GM18505 (cell line): ENCODE measurements around the gene MTUS2.

Experiments used
- ATAC-seq: cut with Tn5 transposase; IDR thresholded peaks from one replicate; pipeline ENCODE4 v1.9.1; 2021; ENCODE audit not compliant: unreplicated experiment
- POLR2A ChIP-seq: IDR thresholded peaks from 4 replicates; pipeline ENCODE4 v1.6.1; 2011; ENCODE audit warnings: borderline replicate concordance; ENCODE audit not compliant: insufficient read depth, insufficient read length; ENCODE audit errors: extremely low read depth

MTUS2 gene

GRCh38 chr13:29131159-29131558 lies 311.0 kb downstream of the MTUS2 start:
- TF ChIP-seq POLR2A, result no peak
- no peak for ATAC-seq

GRCh38 chr13:29131881-29132668 lies 311.9 kb downstream of the MTUS2 start:
- no peak for TF ChIP-seq POLR2A
- ATAC-seq, result no peak

- no peak for ATAC-seq
- TF ChIP-seq POLR2A, result no peak
Measured at GRCh38 chr13:29136341-29136740, 316.2 kb downstream of the MTUS2 start.

- TF ChIP-seq POLR2A, result no peak
- no peak for ATAC-seq
Measured at GRCh38 chr13:29137016-29137415, 316.9 kb downstream of the MTUS2 start.

GRCh38 chr13:29137995-29138394 lies 317.9 kb downstream of the MTUS2 start:
- no peak for TF ChIP-seq POLR2A
- no peak for ATAC-seq

GRCh38 chr13:29140277-29140676 lies 320.1 kb downstream of the MTUS2 start:
- TF ChIP-seq POLR2A, result no peak
- no peak for ATAC-seq

GRCh38 chr13:29143847-29144246 lies 323.7 kb downstream of the MTUS2 start:
- ATAC-seq, result no peak
- TF ChIP-seq POLR2A, result no peak

DNA sequence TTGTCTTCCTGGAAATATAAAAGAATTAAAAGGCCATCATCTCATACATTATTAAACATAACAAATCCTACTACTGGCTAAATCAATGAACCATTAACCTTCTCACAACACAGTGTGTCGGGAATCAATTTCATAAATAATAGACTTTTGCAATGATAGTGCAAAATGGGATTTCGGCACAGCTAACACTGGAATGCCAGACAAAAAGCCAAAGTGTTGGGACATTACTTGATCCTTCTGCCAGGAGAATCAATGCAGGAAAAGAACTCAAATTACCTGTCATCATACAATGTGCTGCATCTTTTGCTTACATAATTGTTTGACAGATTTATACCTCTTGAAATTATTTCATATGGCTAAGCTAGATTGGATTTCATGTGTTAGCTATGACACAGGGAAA lies 334.3 kb downstream of the MTUS2 start:
- TF ChIP-seq POLR2A, result no peak
- ATAC-seq, result no peak

DNA sequence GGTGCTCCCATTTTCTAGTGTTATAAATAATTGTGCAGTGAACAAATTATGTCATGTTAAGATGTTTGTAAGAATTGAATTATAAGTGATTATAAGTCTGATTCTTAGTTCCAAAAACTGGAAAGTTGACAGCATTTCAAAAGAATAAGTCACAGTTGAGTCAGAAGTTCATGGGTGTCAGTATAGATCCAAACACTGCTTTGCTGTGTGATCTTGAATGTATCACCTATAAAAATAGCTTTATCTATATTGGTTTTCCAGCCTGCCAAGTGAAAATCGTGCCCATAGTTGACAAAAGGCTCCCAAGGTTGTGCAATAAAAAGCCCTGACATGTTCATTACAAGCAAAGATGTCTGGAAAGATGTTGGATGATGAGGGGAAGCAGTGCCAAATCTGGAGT lies 336.0 kb downstream of the MTUS2 start:
- ATAC-seq, result no peak
- no peak for TF ChIP-seq POLR2A

- ATAC-seq, result no peak
Measured at GRCh38 chr13:29159871-29160270, 339.7 kb downstream of the MTUS2 start.

GRCh38 chr13:29160862-29161261 lies 340.7 kb downstream of the MTUS2 start:
- no peak for TF ChIP-seq POLR2A

More at GRCh38 chr13:29159871-29160270, 339.7 kb downstream of the MTUS2 start:
- no peak for TF ChIP-seq POLR2A

GRCh38 chr13:29161676-29162075 lies 341.5 kb downstream of the MTUS2 start:
- TF ChIP-seq POLR2A, result no peak
- ATAC-seq, result no peak

More at GRCh38 chr13:29160862-29161261, 340.7 kb downstream of the MTUS2 start:
- no peak for ATAC-seq

- ATAC-seq, result no peak
- no peak for TF ChIP-seq POLR2A
Measured at GRCh38 chr13:29162638-29163235, 342.6 kb downstream of the MTUS2 start.

- ATAC-seq, result no peak
- TF ChIP-seq POLR2A, result no peak
Measured at GRCh38 chr13:29164116-29164515, 344.0 kb downstream of the MTUS2 start.

DNA sequence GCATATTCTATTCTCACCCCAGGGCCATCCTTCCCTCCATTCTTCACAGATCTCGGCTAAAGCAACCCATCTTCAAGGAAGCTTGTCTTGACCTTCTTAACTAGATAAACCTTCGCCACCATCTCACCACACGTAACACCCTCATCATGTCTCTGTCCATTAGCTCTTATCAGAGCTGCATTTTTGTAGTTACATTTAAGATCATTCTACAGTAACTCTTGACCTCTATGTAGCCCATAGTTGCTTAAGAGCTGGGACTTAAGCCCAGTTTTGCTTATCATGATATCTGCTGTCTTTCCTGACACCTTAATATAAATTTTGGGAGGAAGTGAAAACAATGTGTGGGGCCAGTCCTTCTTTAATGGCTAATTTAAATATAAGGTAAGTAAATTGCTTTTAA lies 345.1 kb downstream of the MTUS2 start:
- TF ChIP-seq POLR2A, result no peak
- no peak for ATAC-seq

GRCh38 chr13:29165840-29166239 lies 345.7 kb downstream of the MTUS2 start:
- ATAC-seq, result no peak
- TF ChIP-seq POLR2A, result no peak
